Mesenchymal stem cell (in vitro differentiated cells and primary cell): ENCODE results near the gene NLGN1.

Source experiments
- DNase-seq: peaks from one replicate; pipeline ENCODE4 v3.0.0-alpha.2; 2013
- H2AFZ ChIP-seq: one replicate; pipeline ENCODE4 v1.6.1; 2013; ENCODE audit warnings: low read depth, mild to moderate bottlenecking, control low read depth, inconsistent platforms, low read length, moderate library complexity
- H2AK5ac ChIP-seq: 2 replicates; pipeline ENCODE4 v1.6.1; 2013; ENCODE audit warnings: low read length, moderate library complexity, mild to moderate bottlenecking, inconsistent platforms; ENCODE audit not compliant: severe bottlenecking
- H2BK120ac ChIP-seq: one replicate; pipeline ENCODE4 v1.6.1; 2013; ENCODE audit warnings: low read depth, mild to moderate bottlenecking, inconsistent platforms, low read length, moderate library complexity
- H2BK12ac ChIP-seq, 2 experiments: one replicate each; pipeline ENCODE4 v1.6.1; 2013; ENCODE audit warnings: inconsistent platforms in 2 of 2, low read length in 2 of 2, mild to moderate bottlenecking in 2 of 2, moderate library complexity in 2 of 2, control low read depth in 1 of 2
- H2BK15ac ChIP-seq: one replicate; pipeline ENCODE4 v1.6.1; 2013; ENCODE audit warnings: mild to moderate bottlenecking, low read depth, inconsistent platforms; ENCODE audit not compliant: poor library complexity, severe bottlenecking
- H2BK5ac ChIP-seq: 2 replicates; pipeline ENCODE4 v1.6.1; 2013; ENCODE audit warnings: low read depth, mild to moderate bottlenecking, low read length, control low read depth, inconsistent platforms; ENCODE audit not compliant: poor library complexity, severe bottlenecking
- H3K14ac ChIP-seq, 2 experiments: one replicate each; pipeline ENCODE4 v1.6.1; 2013; ENCODE audit warnings: inconsistent platforms in 2 of 2, low read length in 2 of 2, control low read depth in 1 of 2, mild to moderate bottlenecking in 1 of 2, moderate library complexity in 1 of 2
- H3K18ac ChIP-seq, 2 experiments: one replicate each; pipeline ENCODE4 v1.6.1; 2013; ENCODE audit warnings: inconsistent platforms in 2 of 2, low read length in 2 of 2, control low read depth in 1 of 2, low read depth in 1 of 2, mild to moderate bottlenecking in 1 of 2
- H3K23ac ChIP-seq, 2 experiments: one replicate each; pipeline ENCODE4 v1.6.1; 2013; ENCODE audit warnings: inconsistent platforms in 2 of 2, low read length in 2 of 2, mild to moderate bottlenecking in 2 of 2, moderate library complexity in 2 of 2, control low read depth in 1 of 2
- H3K27ac ChIP-seq: 2 replicates; pipeline ENCODE4 v1.5.1; 2013; ENCODE audit warnings: mild to moderate bottlenecking, moderate library complexity, low read length, control low read depth, inconsistent platforms; ENCODE audit not compliant: poor library complexity, severe bottlenecking
- H3K27me3 ChIP-seq, 2 experiments: 2 replicates each; pipeline versions ENCODE4 v1.6.1 to v1.7.0; 2013; ENCODE audit warnings: low read length in 2 of 2, mild to moderate bottlenecking in 2 of 2, moderate library complexity in 2 of 2, control low read depth in 1 of 2, inconsistent platforms in 1 of 2; ENCODE audit not compliant: control insufficient read depth in 1 of 2, insufficient read depth in 1 of 2
- H3K36me3 ChIP-seq, 2 experiments: 2 replicates each; pipeline versions ENCODE4 v1.6.1 to v1.7.0; 2013; ENCODE audit warnings: low read length in 2 of 2, control low read depth in 1 of 2, inconsistent platforms in 1 of 2, low read depth in 1 of 2, mild to moderate bottlenecking in 1 of 2; ENCODE audit not compliant: insufficient read depth in 2 of 2, control insufficient read depth in 1 of 2
- H3K4ac ChIP-seq, 2 experiments: one replicate each; pipeline ENCODE4 v1.6.1; 2013; ENCODE audit warnings: inconsistent platforms in 2 of 2, low read length in 2 of 2, mild to moderate bottlenecking in 2 of 2, moderate library complexity in 2 of 2, control low read depth in 1 of 2, low read depth in 1 of 2
- H3K4me1 ChIP-seq: 2 replicates; pipeline ENCODE4 v1.6.1; 2013; ENCODE audit warnings: low read depth, low read length, control low read depth; ENCODE audit not compliant: control insufficient read depth, insufficient read depth
- H3K4me2 ChIP-seq: 2 replicates; pipeline ENCODE4 v1.6.1; 2013; ENCODE audit warnings: low read length, mild to moderate bottlenecking, inconsistent platforms; ENCODE audit not compliant: poor library complexity, severe bottlenecking
- H3K4me3 ChIP-seq, 2 experiments: 2 replicates each; pipeline versions ENCODE4 v1.5.1 to v1.7.0; 2013; ENCODE audit warnings: low read length in 2 of 2, mild to moderate bottlenecking in 2 of 2, control low read depth in 1 of 2, low read depth in 1 of 2; ENCODE audit not compliant: insufficient read depth in 1 of 2
- H3K79me1 ChIP-seq: replicated peaks from 2 replicates; pipeline ENCODE4 v1.6.1; 2013; ENCODE audit warnings: mild to moderate bottlenecking, control low read depth, low read length, inconsistent platforms; ENCODE audit not compliant: poor library complexity, severe bottlenecking
- H3K9ac ChIP-seq: 2 replicates; pipeline ENCODE4 v1.7.0; 2013; ENCODE audit warnings: mild to moderate bottlenecking, low read length, moderate library complexity
- H3K9me3 ChIP-seq: 2 replicates; pipeline ENCODE4 v1.7.0; 2013; ENCODE audit warnings: mild to moderate bottlenecking, low read length; ENCODE audit not compliant: control insufficient read depth
- H4K8ac ChIP-seq: one replicate; pipeline ENCODE4 v1.6.1; 2013; ENCODE audit warnings: inconsistent platforms, mild to moderate bottlenecking, low read length, moderate library complexity
- H4K91ac ChIP-seq: one replicate; pipeline ENCODE4 v1.6.1; 2013; ENCODE audit warnings: mild to moderate bottlenecking, low read length, inconsistent platforms
- WGBS: methylation state at CpG from one replicate; pipeline ENCODE4 v1.1.7; 2013; ENCODE audit warnings: mixed read lengths; 5-methylcytosine and 5-hydroxymethylcytosine counted together

The NLGN1 gene

DNA sequence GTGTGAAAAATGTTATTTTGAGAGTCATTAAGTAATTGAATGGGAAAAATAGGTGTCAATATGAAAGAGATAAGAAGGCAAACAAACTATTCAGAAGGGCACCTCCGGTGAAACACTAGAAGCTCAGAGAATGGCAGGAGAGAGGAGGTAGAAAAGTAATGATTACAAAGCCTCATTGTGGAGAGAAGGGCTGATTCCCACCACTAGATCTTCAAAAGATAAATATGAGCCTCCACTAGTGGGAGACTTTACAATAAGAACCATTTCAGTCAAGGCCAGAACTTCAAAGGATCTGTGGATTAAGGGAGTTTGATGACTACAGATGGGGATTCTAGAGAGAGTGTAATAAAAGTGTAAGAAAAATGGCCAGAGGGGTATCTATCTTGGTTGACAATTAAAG is 535.6 kb downstream of the NLGN1 start:
- Histone ChIP-seq H3K27ac (no peak overlapping the region), H2AFZ (no peak overlapping the region), H3K4me1 (no peaks in the 10 kb centered on the region), H3K27me3 (no peaks in the 10 kb centered on the region), H3K4ac (no peak overlapping the region), H3K14ac (no peak overlapping the region), H3K23ac (no peak overlapping the region), H2BK120ac (no peak overlapping the region), H2AK5ac (no peak overlapping the region), H3K9ac (no peak overlapping the region), H2BK12ac (no peak overlapping the region), H3K4me3 (no peak overlapping the region), H3K79me1 (no peaks in the 10 kb centered on the region), H3K36me3 (no peaks in the 10 kb centered on the region), H3K9me3 (no peaks in the 10 kb centered on the region), H4K8ac (no peak overlapping the region), H3K18ac (no peak overlapping the region), H3K4me2 (no peak overlapping the region), H2BK5ac (no peak overlapping the region), H2BK15ac (no peak overlapping the region), H4K91ac (no peak overlapping the region)
- DNase-seq = no peak
- WGBS = 38% methylated on average over 1 of the region's 1 CpG

DNA sequence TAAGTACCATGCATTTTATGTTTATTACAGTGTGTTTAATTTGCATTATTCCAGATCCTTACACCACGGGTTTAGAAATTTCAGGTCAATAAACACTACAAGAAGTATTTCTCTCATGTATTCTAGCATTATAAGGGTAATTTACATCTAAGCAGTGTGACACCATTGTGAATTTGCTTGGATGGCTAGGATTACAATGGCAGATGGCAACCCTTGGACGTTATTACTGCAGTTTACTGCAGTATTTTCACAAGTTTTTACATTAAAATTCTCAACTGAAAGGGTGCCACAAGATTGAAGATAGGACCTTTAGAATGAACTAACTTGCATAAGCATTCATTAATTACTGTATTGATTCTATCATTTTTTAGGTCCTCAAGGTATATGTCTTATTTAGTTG is 538.8 kb downstream of the NLGN1 start:
- H3K4me1 ChIP-seq = no peaks in the 10 kb centered on the region
- H3K36me3 ChIP-seq = no peaks in the 10 kb centered on the region
- H3K27ac ChIP-seq = no peak overlapping the region
- H3K4ac ChIP-seq = no peak overlapping the region
- no peak overlapping the region for H3K23ac ChIP-seq
- H4K91ac ChIP-seq = no peak overlapping the region
- H2BK5ac ChIP-seq = no peak overlapping the region
- no peak overlapping the region for H3K9ac ChIP-seq
- no peak overlapping the region for H2BK12ac ChIP-seq
- no peak overlapping the region for H3K4me2 ChIP-seq
- H3K4me3 ChIP-seq = no peak overlapping the region
- no peaks in the 10 kb centered on the region for H3K9me3 ChIP-seq
- no peak overlapping the region for H2AFZ ChIP-seq
- H4K8ac ChIP-seq = no peak overlapping the region
- WGBS = no CpG with 5 or more reads among the region's 2 CpGs
- no peak overlapping the region for H3K18ac ChIP-seq
- no peak for DNase-seq
- no peak overlapping the region for H2BK120ac ChIP-seq
- H3K27me3 ChIP-seq = no peaks in the 10 kb centered on the region
- H2BK15ac ChIP-seq = no peak overlapping the region
- no peak overlapping the region for H2AK5ac ChIP-seq
- H3K79me1 ChIP-seq = no peaks in the 10 kb centered on the region
- no peak overlapping the region for H3K14ac ChIP-seq

DNA sequence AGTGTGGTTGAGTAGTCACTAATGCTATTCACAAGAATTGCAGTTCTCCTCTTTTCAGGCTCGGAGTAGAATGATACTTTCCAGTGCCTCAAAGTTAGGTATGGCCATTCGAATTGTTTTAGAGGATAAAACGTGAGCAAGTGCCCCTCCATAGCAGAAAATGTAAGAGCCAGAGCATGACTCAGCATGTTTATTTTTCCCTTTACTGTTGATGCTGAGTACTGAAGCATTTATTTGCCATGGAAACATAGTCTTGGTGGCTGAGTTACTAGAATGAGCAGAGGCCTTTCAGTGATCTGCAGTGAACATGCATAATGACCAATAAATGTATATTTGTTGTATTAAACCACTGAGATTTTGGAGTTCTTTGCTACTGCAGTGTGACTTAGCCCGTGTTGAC is 540.6 kb downstream of the NLGN1 start:
- no peak overlapping the region for H3K18ac ChIP-seq
- H3K23ac ChIP-seq = no peak overlapping the region
- H4K91ac ChIP-seq = no peak overlapping the region
- no peak overlapping the region for H4K8ac ChIP-seq
- WGBS = 34% methylated on average over 3 of the region's 4 CpGs
- H2BK12ac ChIP-seq = no peak overlapping the region
- no peaks in the 10 kb centered on the region for H3K79me1 ChIP-seq
- H3K9me3 ChIP-seq = no peaks in the 10 kb centered on the region
- peak; percentile 79 for DNase-seq
- no peak overlapping the region for H3K9ac ChIP-seq
- H2BK15ac ChIP-seq = no peak overlapping the region
- no peak overlapping the region for H3K4me2 ChIP-seq
- no peaks in the 10 kb centered on the region for H3K36me3 ChIP-seq
- no peak overlapping the region for H3K14ac ChIP-seq
- no peak overlapping the region for H2BK5ac ChIP-seq
- no peaks in the 10 kb centered on the region for H3K4me1 ChIP-seq
- no peak overlapping the region for H3K27ac ChIP-seq
- H2AK5ac ChIP-seq = no peak overlapping the region
- H3K4me3 ChIP-seq = no peak overlapping the region
- H3K27me3 ChIP-seq = no peaks in the 10 kb centered on the region
- no peak overlapping the region for H2BK120ac ChIP-seq
- H2AFZ ChIP-seq = no peak overlapping the region
- no peak overlapping the region for H3K4ac ChIP-seq

DNA sequence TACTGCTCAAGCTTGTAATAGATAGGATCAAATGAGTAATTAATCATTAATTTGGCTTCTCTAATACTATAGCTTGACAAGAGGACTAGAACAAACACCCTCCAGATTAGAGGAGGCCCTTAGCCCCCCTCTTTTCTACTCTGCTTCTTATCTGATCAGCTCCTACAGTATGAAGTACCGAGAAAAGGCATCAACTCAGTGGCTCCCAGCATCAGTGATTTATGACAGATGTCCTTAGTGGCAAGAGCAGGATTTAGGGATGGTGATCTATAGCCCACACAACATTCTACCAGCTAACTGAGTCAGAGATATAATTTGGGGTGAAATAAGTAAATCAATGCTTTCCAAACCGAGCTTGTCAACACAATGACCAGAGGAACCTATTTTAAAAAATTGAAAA is 541.1 kb downstream of the NLGN1 start:
- Histone ChIP-seq H2BK12ac (no peak overlapping the region), H2BK5ac (no peak overlapping the region), H3K23ac (no peak overlapping the region), H2BK120ac (no peak overlapping the region), H3K4me3 (no peak overlapping the region), H3K27me3 (no peaks in the 10 kb centered on the region), H3K9me3 (no peaks in the 10 kb centered on the region), H2AFZ (no peak overlapping the region), H3K4me1 (no peaks in the 10 kb centered on the region), H3K9ac (no peak overlapping the region), H3K27ac (no peak overlapping the region), H2BK15ac (no peak overlapping the region), H3K36me3 (no peaks in the 10 kb centered on the region), H2AK5ac (no peak overlapping the region), H3K79me1 (no peaks in the 10 kb centered on the region), H3K14ac (no peak overlapping the region), H3K18ac (no peak overlapping the region), H4K8ac (no peak overlapping the region), H4K91ac (no peak overlapping the region), H3K4ac (no peak overlapping the region), H3K4me2 (no peak overlapping the region)
- WGBS = no CpG with 5 or more reads among the region's 2 CpGs
- DNase-seq = peak; percentile 19
